Endometrium (tissue), 2 donors: Measurements from ENCODE around the gene CLCNKA.

Experiments
- FAIRE-seq: peaks from 2 replicates; lab custom pipeline; 2012; peaks lifted over from hg19 to GRCh38; lab: Jason Lieb, UNC
- donor health status: control.
- donor health status: control.

Gene CLCNKA

DNA sequence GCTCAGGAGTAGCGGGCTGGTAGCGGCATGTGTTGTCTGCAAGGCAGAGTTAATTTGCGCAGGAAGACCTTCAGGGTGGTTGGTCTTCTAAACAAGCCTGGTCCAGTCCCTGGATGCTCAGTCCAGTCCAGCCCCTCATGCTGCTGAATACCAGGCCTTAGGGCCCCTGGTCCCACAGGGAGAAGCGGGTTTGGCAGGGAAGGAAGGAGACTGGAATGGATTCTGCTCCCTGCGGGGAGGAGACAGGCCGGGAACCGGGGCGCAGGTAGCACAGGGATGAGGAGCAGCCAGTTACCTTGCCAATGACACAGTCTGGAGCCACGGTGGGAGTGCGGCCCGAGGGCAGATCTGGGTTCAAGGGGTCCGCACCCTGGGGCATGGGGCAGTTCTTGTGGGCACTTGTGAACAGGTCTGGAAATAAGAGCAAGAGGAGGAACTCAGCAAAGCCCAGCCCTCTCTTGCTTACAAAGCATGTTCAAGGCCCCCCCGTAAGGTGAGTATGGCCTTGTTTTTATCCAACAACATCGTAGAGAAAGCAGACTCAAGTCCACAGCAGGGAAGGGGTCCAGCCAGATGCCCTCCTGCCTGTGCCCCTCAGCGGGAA lies 41.5 kb downstream of the CLCNKA start:
- FAIRE-seq = no peak

DNA sequence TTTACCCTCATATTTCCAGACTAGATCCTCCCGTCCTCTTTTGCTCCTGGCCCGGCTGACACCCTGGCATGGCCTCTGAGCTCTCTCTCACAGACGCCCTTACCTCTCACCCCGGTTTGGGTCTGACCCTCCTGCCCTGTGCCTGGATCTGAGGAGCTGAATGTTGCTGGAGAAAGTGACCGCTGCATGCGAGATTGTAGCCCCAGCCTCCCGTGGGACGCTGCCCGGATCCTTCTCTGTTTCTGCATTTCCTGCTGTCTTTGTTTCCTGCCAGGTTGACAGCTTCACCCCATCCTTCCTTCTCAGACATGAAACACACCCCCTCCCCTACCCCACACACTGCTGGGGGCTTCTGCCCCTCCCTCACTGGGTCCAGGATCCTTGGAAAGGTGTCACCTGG lies 42.1 kb downstream of the CLCNKA start:
- no peak for FAIRE-seq

DNA sequence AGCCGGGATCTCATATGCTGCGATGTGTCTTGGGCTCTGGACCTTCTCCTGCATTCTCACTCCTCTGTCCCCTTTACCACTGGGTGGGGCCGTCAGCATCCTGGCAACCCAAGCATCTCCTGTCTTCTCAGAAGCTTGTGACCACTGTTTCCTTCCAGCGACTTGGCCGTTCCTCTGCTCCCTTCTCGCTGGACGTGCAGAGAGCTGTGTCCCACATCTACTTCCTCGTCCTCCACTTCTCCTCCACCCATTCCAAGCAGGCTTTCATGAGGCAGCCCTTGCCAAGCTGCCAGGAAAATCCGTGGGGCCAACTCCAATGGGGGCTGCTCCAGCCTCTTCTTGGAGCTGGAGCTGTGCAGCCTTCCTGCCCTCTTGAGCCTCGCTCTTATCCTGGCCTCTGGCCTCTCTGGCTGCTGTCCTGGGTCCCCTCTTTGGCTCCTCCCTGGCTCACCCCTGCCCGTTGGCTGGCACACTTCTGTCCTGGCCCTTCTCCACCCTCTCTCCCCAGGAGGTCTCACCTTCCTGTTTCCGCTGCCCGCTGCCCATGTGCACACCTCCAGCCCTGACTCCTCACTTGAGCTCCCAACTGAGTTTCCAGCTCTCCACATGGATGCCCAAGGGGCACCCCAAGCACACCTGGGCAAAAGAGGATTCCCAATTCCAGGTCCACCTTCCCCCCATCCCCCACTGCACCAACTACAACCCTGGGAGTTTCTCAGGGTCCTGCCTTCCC lies 42.9 kb downstream of the CLCNKA start:
- no peak for FAIRE-seq

DNA sequence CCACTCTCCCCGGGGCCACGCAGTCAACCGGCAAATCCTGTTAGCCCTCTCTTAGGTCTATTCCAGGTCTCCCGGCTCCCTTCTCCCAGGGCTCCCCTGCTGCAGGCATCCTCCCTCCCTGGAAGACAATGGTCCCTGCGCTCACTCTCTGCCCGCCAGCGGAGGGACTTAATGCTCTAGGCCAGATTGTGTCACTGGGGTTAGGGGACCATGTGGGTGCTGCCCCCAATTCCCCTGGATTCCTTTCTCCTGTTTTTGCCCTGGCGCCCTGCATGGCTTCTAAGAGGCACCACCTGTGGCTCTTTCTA lies 43.4 kb downstream of the CLCNKA start:
- FAIRE-seq = no peak

DNA sequence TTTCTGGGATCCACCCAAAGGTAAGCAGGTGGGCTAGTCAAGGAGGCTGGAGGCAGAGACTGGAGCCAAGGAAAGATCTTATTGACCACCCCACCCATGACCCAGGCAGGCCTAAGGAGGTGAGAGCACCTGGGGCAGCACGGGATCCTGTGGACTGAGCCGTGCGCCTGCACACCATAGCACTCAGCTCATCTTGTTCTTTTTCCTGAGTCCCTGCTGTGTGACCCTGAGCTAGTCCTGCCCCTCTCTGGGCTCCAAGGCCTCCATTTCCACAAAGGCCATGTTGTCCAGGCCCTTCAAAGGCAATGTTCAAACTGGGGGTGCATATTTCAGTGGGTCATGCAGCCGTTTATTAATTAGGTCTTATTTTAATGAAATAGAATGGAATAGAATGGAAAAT lies 44.4 kb downstream of the CLCNKA start:
- no peak for FAIRE-seq

DNA sequence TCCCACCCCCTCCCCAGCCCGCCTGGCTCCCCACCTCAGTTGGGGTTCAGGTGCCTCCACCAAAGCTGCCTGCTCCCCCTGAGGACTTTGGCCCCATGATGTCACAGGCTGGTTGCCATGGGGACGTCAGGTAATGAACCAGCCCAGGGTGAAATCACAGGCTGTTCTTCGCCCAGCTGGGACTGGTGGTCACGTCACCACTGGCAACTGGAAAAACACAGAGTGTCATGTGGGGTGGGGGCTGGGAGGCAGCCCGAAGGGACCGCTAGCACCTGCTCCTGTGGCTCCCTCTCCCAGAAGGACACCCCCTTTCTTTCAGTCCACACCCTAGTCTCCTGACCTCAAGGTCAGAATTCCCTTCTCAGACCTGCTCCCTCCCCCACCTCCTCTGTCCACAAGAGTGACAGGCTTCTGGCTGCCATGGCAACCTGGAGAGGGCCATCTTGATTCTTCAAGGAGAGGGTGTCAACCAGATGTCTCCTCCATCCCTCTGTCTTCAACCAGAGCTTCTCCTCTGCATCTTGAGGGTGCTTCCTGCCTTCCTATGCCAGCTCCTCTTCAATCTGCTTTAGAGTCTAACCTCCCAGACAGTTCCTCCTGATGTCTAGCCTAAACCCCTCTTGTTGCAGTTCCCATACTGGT lies 45.4 kb downstream of the CLCNKA start:
- FAIRE-seq = no peak

DNA sequence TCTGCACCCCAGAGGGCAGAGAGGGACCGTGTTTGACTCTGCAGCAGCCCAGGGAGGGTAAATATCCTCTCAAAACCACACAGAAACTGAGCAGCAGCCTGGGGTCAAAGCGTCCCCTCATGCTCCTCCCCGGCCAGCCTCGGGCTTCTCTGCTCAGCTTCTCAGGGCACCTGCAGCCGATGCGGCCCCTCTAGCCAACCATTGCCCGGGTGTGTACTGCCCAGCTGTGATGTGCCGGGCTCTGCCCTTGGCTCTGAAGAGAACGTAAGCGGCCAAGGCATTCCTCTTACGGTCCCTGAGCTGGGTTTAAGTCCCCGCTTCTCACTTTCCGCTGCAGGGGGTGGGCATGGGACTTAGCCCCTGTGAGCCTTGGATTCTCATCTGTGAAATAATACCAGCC lies 46.1 kb downstream of the CLCNKA start:
- FAIRE-seq = no peak

DNA sequence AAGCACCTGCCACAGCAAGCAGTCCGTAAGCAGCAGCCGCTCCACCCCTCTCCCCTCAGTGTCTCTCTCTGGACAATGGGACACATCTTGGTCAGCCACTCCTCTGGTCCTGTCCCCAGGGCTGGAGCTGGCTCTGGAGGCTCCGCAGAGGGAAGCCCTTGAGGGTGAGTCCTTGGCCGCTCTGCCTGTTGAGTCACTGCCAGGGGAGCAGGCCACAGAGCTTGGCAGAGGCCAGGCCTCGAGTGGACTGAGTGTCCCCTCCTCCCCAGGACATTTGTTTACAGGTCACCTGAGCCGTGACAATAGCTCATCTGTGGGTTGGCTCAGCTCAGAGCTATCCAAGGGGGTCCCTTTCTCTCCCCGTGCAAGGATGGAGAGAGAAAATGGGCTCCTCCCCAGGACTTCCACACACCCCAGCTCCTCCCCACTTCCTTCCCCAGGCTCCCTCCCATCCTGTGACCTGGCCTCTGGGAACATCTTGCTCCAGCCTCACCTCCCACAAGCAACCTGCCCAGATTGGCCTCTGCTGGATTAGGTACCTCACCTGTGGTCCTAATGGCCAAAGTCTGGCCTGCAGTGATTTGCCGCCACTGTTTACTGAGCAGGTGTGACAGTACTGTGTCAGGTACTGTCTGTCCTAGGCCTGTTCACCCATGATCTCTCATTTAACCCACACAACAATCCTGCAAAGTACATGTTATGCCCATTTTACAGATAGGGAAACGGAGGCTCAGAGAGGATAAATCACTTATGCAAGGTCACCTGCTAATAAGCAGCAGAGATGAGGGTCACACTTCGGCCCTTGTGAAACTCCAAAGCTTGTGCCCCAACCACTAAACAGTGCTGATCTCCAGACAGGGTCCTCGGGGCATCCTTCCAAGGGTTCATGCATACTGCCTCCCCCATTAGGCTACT lies 46.8 kb downstream of the CLCNKA start:
- no peak for FAIRE-seq

DNA sequence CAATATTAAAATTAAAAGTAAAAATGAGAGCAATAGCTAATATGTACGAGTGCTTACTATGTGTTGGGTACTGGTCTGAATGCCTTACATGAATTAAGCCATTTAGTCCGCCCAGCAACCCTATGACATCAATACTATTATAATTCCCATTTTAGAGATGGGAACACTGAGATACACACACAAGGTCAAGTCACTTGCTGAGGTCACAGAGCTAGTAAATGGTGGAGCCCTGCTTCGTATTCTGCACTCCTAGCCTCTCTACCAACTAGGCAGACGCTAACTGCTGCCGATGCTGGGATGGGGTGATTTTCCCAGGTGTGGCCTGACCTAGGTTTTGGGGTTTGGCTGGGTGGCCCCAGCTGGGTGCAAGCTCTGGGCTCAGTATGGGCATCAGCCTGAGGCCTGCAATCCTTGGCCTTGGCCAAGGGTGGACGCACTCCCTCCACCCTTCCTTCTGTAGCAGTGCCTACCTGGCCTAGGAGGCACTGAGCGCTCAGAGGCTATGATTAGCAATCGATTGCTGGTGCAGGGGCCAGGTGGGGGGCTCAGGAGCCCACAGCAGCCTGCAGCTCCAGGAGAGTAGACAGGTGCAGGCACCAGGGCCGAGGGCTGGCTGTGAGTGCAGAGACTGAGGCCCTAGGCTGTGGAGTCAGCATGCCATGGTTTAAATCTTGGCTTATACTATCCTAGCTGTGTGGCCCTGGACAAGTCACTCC lies 49.0 kb downstream of the CLCNKA start:
- no peak for FAIRE-seq

DNA sequence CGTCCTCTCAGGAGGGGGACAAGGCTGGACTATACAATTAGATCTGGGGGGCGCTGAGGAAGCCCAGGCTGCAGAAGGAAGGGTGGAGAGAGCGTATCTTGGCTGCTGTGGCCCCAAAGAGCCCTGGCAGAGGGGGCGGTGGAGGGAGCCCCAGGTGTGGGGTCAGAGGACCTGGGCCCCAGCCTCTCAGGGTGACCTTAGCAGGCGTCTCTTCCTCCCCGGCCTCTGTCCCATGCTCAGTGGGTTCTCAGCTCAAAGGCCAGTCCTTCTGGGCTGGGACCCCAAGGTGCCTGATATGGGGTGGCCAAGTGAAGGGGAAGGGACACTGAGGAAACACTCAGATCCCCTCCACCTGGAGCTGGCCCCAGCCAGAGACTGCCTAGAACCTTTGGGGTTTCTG lies 49.8 kb downstream of the CLCNKA start:
- FAIRE-seq = no peak

DNA sequence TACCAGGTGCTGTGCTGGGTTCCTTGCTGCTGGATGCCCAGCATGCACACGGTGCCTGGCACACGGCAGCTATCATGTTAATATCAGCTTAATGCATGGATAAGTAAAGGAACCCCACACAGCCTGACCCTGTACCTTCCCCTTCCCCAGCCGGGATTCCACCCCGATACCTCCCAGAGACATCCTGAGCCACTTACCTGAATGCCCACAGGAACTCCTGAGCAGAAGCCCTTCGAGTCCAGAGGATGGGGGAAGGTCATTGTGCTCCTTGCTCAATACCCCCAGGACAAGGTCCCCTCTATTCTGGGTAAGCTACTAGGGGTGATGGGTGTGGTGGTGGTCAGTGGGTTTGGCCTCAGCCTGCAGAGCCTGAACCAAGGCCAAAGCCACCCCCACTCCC lies 50.3 kb downstream of the CLCNKA start:
- no peak for FAIRE-seq

DNA sequence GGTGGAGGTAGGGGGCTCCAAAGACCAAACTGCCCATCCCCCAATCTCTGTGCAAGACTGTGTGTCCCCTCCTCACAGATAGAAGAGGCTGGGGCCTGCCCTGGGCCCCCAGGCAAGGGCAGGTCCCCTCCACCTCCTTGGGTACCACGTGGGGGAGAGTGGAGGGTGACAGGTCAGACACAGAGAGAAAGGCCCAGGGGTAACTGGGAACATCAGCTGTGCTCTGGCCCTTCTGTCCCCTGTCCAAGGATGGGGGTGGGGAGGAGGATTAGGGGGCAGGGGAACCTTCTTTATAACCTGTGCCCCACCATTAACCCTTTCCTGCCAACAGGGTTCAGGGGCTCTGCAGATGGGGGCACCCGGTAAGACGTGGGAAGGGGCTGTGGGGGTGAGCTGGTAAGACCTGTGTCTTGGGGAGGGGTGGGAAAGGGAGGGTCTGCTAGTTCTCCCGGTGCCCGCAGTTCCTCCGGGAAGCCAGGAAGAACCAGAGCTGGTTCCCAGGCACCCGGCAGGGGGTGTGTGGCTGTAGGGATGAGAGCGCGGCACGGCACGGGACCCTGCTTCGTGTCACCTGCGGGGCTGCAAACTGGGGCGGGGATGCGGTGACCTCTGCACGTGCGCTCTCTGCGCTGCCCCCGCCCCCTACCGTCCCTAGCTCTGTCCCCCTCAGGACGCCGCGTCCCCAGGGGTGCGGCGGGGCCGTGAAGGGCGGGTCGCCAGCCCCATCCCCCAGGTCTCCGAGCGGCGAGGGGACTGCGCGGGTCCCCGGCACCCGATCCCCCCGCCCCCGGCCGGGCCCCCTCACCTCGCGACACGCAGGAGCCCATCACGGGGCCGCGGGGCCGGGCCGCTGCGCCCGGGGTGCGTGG lies 51.0 kb downstream of the CLCNKA start:
- FAIRE-seq = no peak

DNA sequence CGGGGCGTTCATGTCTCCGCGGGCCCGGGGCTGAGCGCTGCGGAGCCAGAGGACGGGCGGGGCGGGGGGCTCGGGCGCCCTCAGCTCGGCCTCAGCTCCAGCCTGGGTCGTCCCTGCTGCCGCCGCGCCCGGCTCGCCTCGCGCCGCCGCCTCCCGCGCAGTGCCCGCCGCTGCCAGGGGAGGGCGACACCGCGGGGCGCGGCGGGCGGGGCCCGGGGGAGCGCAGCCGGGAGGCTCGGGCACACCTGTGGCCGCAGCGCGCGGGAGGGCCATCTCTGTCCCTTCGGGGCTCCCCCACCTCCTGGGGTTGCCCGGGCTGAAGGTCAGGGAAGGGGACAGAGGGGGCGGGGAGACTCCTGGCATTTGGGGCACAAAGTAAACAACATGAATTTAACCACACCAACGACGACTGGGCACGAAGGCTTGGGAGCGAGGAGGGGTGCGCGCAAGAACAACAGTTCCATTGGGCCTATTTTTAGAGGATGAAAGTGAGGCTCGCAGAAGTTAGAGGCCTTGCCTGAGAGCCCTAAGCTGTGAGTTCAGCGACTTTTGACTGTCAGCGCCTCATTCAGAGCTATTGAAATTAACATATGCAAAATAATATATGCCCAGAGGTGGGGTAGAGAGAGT lies 51.8 kb downstream of the CLCNKA start, which contains the start of gene FAM131C:
TSS of gene FAM131C (minus strand) at position 162 of the 630 bp plus-strand sequence. CDS start 209 bp downstream, outside the sequence.
- no peak for FAIRE-seq

DNA sequence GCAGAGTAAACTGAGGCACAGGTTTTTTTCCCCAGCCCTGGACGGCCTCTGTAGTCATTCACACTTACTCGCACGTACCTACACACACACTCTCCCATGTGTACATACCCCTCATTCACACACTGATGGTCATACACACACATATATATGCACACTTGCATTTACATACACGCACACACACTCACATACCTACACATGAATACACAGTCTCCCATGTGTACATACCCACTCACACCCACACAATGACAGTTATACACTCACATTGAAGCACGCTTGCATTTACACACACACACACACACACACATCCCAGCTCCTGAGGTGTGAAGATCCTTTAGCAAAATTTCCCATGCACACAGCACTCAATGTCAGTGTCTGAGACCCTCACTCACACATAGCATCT lies 52.4 kb downstream of the CLCNKA start:
- no peak for FAIRE-seq

DNA sequence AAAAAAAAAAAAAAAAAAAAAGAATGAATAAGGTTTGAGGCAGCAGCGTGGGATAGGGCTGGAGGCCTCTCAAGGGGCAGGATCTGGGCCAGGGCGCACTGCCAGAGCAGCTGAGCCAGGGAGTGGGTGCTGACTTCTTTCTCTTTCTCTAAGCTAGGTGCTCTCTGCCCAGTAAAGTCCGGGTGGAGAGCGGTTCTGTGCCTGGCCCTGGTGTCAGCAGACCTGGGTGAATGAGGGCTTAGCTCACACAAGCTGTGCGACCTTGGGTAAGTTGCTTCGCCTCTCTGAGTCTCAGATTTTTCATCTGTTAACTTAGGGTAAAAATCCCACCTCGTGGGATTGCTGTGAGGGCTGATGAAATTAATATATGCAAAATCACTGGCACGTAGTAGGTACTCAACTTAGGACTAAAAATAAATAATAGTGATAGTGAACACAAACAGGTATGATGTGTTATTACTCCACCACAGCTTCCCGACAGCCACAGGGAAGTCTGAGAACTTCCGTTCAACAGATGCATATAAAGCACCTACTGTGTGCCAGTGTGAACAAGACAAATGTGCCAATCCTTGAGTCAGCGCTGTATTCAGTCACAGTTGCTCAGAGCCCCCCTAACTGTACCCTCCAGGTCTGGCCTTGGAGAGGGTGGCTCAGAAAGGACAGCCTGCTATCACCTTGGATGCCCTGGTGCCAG lies 53.6 kb downstream of the CLCNKA start:
- no peak for FAIRE-seq

DNA sequence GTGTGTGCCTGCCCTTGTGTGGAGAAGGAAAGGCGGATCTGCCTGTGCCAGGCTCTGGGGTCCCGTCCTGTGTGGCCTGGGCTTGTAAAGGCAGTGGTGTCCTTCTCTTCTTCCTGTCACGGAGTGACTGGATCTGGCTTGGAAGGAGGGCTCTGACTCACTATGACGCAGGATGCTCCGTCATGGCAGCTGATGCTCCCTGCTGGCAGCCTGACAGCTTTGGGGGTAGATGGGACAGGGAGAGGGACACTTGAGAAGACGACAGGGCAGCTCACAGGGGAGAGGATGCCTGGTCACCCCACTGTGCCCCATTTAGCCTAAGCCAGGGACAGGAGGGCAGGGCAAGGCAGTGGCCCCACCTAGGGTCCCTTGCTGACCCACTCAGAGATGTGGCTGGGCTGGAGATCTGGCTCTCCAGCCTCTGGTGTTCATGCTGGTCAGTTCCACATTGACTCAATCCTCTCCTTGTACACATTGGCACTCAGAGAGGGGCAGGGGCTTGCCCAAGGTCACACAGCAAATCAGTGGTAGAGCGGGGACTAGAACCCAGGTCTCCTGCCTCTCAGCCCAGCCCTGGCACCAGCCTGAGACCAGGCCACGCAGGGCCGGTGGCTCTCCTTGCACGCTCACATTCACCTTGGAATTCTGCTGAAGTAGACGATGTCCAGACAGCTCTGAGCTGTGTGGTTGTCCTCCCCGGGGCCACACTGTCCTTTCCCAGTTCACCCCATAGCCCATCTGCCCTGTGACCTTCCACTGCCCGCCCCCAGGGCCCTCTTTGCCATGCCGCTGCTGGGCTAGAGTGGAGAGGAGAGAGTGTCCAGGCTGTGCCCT lies 54.4 kb downstream of the CLCNKA start:
- FAIRE-seq = no peak

DNA sequence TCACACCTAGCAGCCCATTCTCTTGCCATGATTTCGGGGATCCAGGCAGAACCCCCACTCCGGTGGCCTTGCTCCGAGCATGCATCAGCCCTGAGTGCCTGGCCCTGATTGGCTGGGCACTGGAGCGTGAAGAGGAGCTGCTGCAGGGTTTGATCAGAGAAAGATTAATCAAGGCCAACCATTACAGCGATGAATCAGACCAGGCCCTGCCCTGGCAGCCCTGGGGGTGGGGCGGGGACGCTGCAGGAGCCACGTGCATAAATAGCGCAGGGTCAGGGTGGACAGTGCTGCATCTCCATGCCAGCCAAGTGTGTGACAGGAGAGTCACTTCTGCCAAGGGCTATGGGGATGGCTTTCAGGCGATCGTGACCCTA lies 55.0 kb downstream of the CLCNKA start:
- no peak for FAIRE-seq

DNA sequence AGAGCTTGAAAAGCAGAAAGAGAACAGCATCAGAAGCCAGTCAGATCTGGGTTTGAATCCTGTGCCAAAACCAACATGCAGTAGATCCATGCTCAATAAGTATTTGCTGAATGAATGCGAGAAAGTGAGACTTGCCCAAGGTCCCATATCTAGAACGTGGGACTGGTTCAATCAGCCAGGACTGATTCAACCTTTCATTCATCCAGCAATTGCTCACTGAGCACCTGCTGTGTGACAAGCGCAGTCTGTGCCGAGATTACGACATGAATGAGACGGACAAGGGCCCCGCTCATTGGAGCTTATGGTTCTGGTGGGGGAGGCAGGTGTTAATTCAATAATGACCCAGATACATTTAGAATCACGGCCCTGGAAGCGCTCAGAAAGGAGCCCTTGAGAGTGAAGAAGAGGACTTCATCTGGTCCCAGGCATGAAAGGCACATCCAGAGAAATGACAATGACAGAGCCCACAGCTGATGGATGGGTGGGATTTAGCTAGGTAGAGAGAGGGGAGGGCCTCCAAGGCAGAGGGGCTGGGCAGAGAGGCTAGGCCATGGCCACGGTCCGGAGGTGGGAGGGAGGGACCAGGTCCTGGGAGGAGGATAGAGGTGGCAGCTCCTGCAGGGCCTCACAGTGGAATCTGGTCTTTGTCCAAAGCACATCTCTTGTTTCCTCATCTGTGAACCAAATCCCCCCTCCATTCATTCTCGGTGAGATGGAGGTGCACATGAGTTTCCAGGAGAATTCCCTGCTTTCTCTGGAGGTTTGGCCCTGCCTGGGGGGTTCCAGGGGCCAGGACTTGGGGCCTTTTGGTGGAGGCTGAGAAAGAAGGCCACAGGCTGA lies 55.8 kb downstream of the CLCNKA start:
- FAIRE-seq = no peak
